H9 (cell line): ENCODE measurements around the gene AGT. TPM values are rescaled to one million over a fixed set of nuclear protein-coding genes. Genes with fewer than 3 reads are reported as not detected.

Experiments
- DNase-seq: peaks from one replicate; pipeline ENCODE4 v3.0.0-alpha.2; 2017
- H2AFZ ChIP-seq: one replicate; pipeline ENCODE4 v1.6.1; 2013; ENCODE audit warnings: mild to moderate bottlenecking, low read length, control low read depth, moderate library complexity
- H2AK5ac ChIP-seq: 2 replicates; pipeline ENCODE4 v1.6.1; 2013; ENCODE audit warnings: low read length, control low read depth, mixed read lengths; ENCODE audit not compliant: insufficient read length
- H2BK120ac ChIP-seq: one replicate; pipeline ENCODE4 v1.6.1; 2013; ENCODE audit warnings: low read depth, mild to moderate bottlenecking, low read length, control low read depth, inconsistent platforms; ENCODE audit not compliant: poor library complexity, severe bottlenecking
- H2BK12ac ChIP-seq: 2 replicates; pipeline ENCODE4 v1.6.1; 2013; ENCODE audit warnings: low read length, control low read depth, mixed read lengths, low read depth; ENCODE audit not compliant: insufficient read length
- H2BK15ac ChIP-seq: 2 replicates; pipeline ENCODE4 v1.6.1; 2013; ENCODE audit warnings: low read depth, low read length, control low read depth
- H2BK20ac ChIP-seq: one replicate; pipeline ENCODE4 v1.6.1; 2013; ENCODE audit warnings: low read depth, mild to moderate bottlenecking, low read length, control low read depth, inconsistent platforms; ENCODE audit not compliant: poor library complexity, severe bottlenecking
- H2BK5ac ChIP-seq: 2 replicates; pipeline ENCODE4 v1.6.1; 2013; ENCODE audit warnings: low read length, control low read depth, mixed read lengths; ENCODE audit not compliant: insufficient read length
- H3K14ac ChIP-seq: 2 replicates; pipeline ENCODE4 v1.6.1; 2013; ENCODE audit warnings: low read length, control low read depth; ENCODE audit not compliant: insufficient read depth
- H3K18ac ChIP-seq: 2 replicates; pipeline ENCODE4 v1.6.1; 2013; ENCODE audit warnings: low read depth, mild to moderate bottlenecking, mixed read lengths, low read length, control low read depth; ENCODE audit not compliant: insufficient read length
- H3K23ac ChIP-seq: 2 replicates; pipeline ENCODE4 v1.6.1; 2013; ENCODE audit warnings: low read length, control low read depth, mixed read lengths, low read depth; ENCODE audit not compliant: insufficient read length
- H3K23me2 ChIP-seq: 2 replicates; pipeline ENCODE4 v1.6.1; 2013; ENCODE audit warnings: low read depth, mild to moderate bottlenecking, mixed read lengths, low read length, control low read depth; ENCODE audit not compliant: insufficient read length, poor library complexity, severe bottlenecking
- H3K27ac ChIP-seq: 2 replicates; pipeline ENCODE4 v1.5.1; 2013; ENCODE audit warnings: low read length, control low read depth, mixed read lengths, low read depth; ENCODE audit not compliant: insufficient read length
- H3K27me3 ChIP-seq: 2 replicates; pipeline ENCODE4 v1.6.1; 2013; ENCODE audit warnings: low read length, control low read depth, inconsistent platforms; ENCODE audit not compliant: insufficient read depth
- H3K4ac ChIP-seq: 2 replicates; pipeline ENCODE4 v1.6.1; 2013; ENCODE audit warnings: low read depth, mild to moderate bottlenecking, control low read depth, inconsistent platforms, low read length, moderate library complexity
- H3K4me1 ChIP-seq: 2 replicates; pipeline ENCODE4 v1.6.1; 2013; ENCODE audit warnings: low read length, control low read depth, inconsistent platforms; ENCODE audit not compliant: insufficient read depth
- H3K4me2 ChIP-seq: 2 replicates; pipeline ENCODE4 v1.6.1; 2013; ENCODE audit warnings: low read length, control low read depth, mixed read lengths; ENCODE audit not compliant: insufficient read length, insufficient read depth
- H3K56ac ChIP-seq: 2 replicates; pipeline ENCODE4 v1.6.1; 2013; ENCODE audit warnings: low read depth, mild to moderate bottlenecking, mixed read lengths, low read length, control low read depth; ENCODE audit not compliant: insufficient read length
- H3K79me1 ChIP-seq: 2 replicates; pipeline ENCODE4 v1.6.1; 2013; ENCODE audit warnings: low read depth, mild to moderate bottlenecking, moderate library complexity, low read length, control low read depth, inconsistent platforms; ENCODE audit not compliant: insufficient read depth, poor library complexity, severe bottlenecking
- H3K79me2 ChIP-seq: 2 replicates; pipeline ENCODE4 v1.6.1; 2013; ENCODE audit warnings: low read length, control low read depth, inconsistent platforms; ENCODE audit not compliant: insufficient read depth
- H3K9ac ChIP-seq: 2 replicates; pipeline ENCODE4 v1.6.1; 2013; ENCODE audit warnings: low read length, control low read depth, mixed read lengths; ENCODE audit not compliant: insufficient read length; ENCODE audit errors: extremely low read depth
- H3K9me3 ChIP-seq: one replicate; pipeline ENCODE4 v1.6.1; 2013; ENCODE audit warnings: low read depth, low read length, inconsistent platforms; ENCODE audit not compliant: control insufficient read depth
- H3T11ph ChIP-seq: one replicate; pipeline ENCODE4 v1.6.1; 2013; ENCODE audit warnings: mild to moderate bottlenecking, low read length, control low read depth, inconsistent platforms
- H4K20me1 ChIP-seq: one replicate; pipeline ENCODE4 v1.6.1; 2013; ENCODE audit not compliant: control insufficient read depth, insufficient read length, insufficient read depth
- H4K5ac ChIP-seq: 2 replicates; pipeline ENCODE4 v1.6.1; 2013; ENCODE audit warnings: low read depth, mild to moderate bottlenecking, mixed read lengths, low read length, control low read depth; ENCODE audit not compliant: insufficient read length
- H4K8ac ChIP-seq: replicated peaks from 2 replicates; pipeline ENCODE4 v1.6.1; 2013; ENCODE audit warnings: low read length, control low read depth, mixed read lengths, low read depth; ENCODE audit not compliant: insufficient read length
- H4K91ac ChIP-seq: 2 replicates; pipeline ENCODE4 v1.6.1; 2013; ENCODE audit warnings: low read depth, mild to moderate bottlenecking, moderate library complexity, mixed read lengths, low read length, control low read depth; ENCODE audit not compliant: insufficient read length
- H3K27ac Mint-ChIP-seq, 3 experiments: 2 replicates in 2 of 3; 3 replicates in 1 of 3; pipeline ENCODE4 v1.8.0; 2020 to 2021; ENCODE audit warnings: mixed read lengths in 3 of 3, mild to moderate bottlenecking in 1 of 3, moderate library complexity in 1 of 3
- H3K27me3 Mint-ChIP-seq: 2 replicates; pipeline ENCODE4 v1.8.0; 2021; ENCODE audit warnings: low read depth, mild to moderate bottlenecking, moderate library complexity, mixed read lengths
- H3K36me3 Mint-ChIP-seq, 3 experiments: 2 replicates in 2 of 3; 3 replicates in 1 of 3; pipeline ENCODE4 v1.8.0; 2020 to 2021; ENCODE audit warnings: low read depth in 3 of 3, mixed read lengths in 3 of 3; ENCODE audit not compliant: insufficient read depth in 1 of 3
- H3K4me1 Mint-ChIP-seq, 2 experiments: 2 replicates each; pipeline ENCODE4 v1.8.0; 2020; ENCODE audit warnings: mixed read lengths in 2 of 2
- H3K4me3 Mint-ChIP-seq, 2 experiments: 2 replicates in 1 of 2; 3 replicates in 1 of 2; pipeline ENCODE4 v1.8.0; 2020 to 2021; ENCODE audit warnings: mild to moderate bottlenecking in 2 of 2, mixed read lengths in 2 of 2, moderate library complexity in 1 of 2
- H3K9me3 Mint-ChIP-seq, 2 experiments: 2 replicates in 1 of 2; 3 replicates in 1 of 2; pipeline ENCODE4 v1.8.0; 2020; ENCODE audit warnings: mild to moderate bottlenecking in 2 of 2, mixed read lengths in 2 of 2, moderate library complexity in 1 of 2
- WGBS: extraction: QIAGEN DNeasy Blood & Tissue Kit; methylation state at CpG from one replicate; pipeline ENCODE4 v1.1.7; 2013; ENCODE audit warnings: missing lambda C conversion rate, low lambda C conversion rate, mixed read lengths; ENCODE audit not compliant: insufficient read length; ENCODE audit errors: extremely low coverage; 5-methylcytosine and 5-hydroxymethylcytosine counted together
- total RNA-seq: library from RNA; stranded (reverse); gene quantifications from 2 replicates; pipeline ENCODE4 v1.2.1, GENCODE V29; 2021
- TF ChIP-seq, protein P1 (sequence below): fragments of 200-600 bp; sonication (generic); conservative IDR thresholded peaks from 3 replicates; pipeline ENCODE4 v1.8.0; 2021; ENCODE audit warnings: antibody characterized with exemption, mild to moderate bottlenecking

The AGT gene
- total RNA-seq, 1 experiment from 2014 or later: not detected

DNA sequence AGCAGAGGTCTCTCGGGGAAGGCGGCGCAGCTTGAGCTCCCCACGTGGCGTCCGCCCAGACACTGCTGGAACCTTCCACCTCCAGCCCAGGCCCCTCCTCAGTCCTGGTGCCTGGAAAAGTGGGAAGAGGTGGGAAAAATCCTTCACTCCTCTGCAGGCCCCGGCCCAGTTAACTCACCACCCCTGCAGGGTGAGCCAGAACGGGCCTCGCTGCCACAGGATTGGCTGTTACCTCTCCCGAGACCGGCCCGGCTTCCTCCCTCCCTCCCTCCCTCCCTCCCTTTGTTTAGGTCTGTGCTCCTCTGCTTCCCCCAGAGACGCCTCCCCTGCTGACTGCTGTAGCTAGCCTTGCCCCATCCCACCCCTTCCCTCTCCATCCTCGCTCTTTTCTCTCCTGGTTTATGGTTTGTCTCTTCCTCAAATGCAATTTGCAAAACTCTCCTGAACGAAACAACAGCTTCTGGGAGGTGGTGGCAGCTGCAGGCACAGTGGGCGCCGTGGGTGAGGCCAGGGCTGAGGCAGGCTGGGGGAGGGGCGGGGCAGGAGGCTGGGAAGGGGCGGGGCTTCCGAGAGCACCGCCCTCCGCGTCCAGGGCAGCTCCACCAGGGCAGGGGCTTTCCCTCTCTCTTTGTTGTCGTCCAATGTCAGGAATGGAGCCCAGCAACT, 39.8 kb upstream of the AGT start:
- Histone ChIP-seq H2BK120ac (no peak overlapping the region), H3K4me1 (peaks cover 4% of the 10 kb centered on the region; the same call in 1 of the 2 replicates), H2AK5ac (no peak overlapping the region), H4K5ac (no peak overlapping the region), H2BK12ac (no peak overlapping the region), H3K23ac (no peak overlapping the region), H3K27ac (no peak overlapping the region), H3K4me2 (peak overlapping the region; percentile 43), H3K18ac (peak overlapping the region; percentile 73), H3K9ac (no peak overlapping the region), H3K79me1 (no peaks in the 10 kb centered on the region), H3K56ac (no peak overlapping the region), H2BK20ac (no peak overlapping the region), H2BK15ac (no peak overlapping the region), H3T11ph (no peak overlapping the region), H3K23me2 (no peaks in the 10 kb centered on the region), H2AFZ (no peak overlapping the region), H3K79me2 (no peaks in the 10 kb centered on the region), H4K8ac (no peak overlapping the region), H4K91ac (no peak overlapping the region), H3K4ac (no peak overlapping the region), H4K20me1 (no peaks in the 10 kb centered on the region), H2BK5ac (no peak overlapping the region), H3K27me3 (no peaks in the 10 kb centered on the region), H3K14ac (peak overlapping the region; percentile 72; the same call in 1 of the 2 replicates), H3K9me3 (no peaks in the 10 kb centered on the region)
- TF ChIP-seq, protein P1, sequence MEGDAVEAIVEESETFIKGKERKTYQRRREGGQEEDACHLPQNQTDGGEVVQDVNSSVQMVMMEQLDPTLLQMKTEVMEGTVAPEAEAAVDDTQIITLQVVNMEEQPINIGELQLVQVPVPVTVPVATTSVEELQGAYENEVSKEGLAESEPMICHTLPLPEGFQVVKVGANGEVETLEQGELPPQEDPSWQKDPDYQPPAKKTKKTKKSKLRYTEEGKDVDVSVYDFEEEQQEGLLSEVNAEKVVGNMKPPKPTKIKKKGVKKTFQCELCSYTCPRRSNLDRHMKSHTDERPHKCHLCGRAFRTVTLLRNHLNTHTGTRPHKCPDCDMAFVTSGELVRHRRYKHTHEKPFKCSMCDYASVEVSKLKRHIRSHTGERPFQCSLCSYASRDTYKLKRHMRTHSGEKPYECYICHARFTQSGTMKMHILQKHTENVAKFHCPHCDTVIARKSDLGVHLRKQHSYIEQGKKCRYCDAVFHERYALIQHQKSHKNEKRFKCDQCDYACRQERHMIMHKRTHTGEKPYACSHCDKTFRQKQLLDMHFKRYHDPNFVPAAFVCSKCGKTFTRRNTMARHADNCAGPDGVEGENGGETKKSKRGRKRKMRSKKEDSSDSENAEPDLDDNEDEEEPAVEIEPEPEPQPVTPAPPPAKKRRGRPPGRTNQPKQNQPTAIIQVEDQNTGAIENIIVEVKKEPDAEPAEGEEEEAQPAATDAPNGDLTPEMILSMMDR: no peak
- DNase-seq: peak; percentile 93
- peaks cover 17% of the 10 kb centered on the region for H3K27me3 Mint-ChIP-seq
- peak overlapping the region; percentile 63 to 74 for H3K4me3 Mint-ChIP-seq
- peak overlapping the region; percentile 68 to 93 (median 87); a peak in 6 of 7 replicates for H3K27ac Mint-ChIP-seq
- H3K9me3 Mint-ChIP-seq: no peaks in the 10 kb centered on the region
- no CpG with 5 or more reads among the region's 24 CpGs for WGBS
- H3K4me1 Mint-ChIP-seq: peaks cover 46 to 50% of the 10 kb centered on the region in 2 experiments
- no peaks in the 10 kb centered on the region; a peak in 1 of 7 replicates for H3K36me3 Mint-ChIP-seq
